ENCODE results near the gene NMT1.

DNA sequence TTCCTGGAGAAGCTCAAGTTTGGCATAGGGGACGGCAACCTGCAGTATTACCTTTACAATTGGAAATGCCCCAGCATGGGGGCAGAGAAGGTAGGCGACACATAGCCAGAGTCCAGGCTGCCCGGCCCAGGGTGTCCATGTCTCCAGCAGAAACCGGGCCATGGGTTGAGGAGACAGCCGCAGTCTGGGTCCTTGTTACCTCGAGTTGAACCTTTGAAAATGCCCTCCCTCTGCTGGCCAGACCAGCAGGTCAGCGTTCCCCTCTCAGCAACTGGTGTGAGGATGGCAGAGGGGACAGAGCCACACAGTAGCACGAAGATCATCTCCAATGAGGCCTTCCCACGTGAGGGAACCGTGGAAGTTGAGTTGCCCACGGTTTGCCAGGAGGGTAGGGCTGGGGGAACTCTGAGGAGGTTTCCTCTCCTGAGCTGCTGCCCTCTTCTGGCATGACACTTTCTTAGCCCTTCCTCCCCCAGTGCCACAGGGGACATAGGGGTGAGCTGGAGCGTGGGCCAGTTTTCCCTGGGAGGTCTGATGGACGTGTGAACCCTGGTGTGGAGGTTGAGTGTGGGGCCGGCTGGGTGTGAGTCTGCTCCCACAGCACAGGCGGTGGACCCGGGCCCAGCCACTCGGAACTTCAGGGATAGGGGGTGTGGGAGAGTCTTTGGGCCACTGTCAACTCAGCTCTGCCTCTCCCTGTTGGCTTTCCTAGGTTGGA, 43.9 kb downstream of the NMT1 start:
- TF ChIP-seq, protein P1, sequence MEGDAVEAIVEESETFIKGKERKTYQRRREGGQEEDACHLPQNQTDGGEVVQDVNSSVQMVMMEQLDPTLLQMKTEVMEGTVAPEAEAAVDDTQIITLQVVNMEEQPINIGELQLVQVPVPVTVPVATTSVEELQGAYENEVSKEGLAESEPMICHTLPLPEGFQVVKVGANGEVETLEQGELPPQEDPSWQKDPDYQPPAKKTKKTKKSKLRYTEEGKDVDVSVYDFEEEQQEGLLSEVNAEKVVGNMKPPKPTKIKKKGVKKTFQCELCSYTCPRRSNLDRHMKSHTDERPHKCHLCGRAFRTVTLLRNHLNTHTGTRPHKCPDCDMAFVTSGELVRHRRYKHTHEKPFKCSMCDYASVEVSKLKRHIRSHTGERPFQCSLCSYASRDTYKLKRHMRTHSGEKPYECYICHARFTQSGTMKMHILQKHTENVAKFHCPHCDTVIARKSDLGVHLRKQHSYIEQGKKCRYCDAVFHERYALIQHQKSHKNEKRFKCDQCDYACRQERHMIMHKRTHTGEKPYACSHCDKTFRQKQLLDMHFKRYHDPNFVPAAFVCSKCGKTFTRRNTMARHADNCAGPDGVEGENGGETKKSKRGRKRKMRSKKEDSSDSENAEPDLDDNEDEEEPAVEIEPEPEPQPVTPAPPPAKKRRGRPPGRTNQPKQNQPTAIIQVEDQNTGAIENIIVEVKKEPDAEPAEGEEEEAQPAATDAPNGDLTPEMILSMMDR (IDR thresholded peaks at IDR 0.05), result no peak
- TF ChIP-seq POLR2A (IDR thresholded peaks at IDR 0.05), result no peak

Data from prostate gland (tissue), 2 donors.